SK-N-MC (cell line): ENCODE measurements around the gene SLAIN2.

Source experiments
- EZH2 ChIP-seq: fragments of 200-600 bp; sonication (generic); IDR thresholded peaks from one replicate; pipeline ENCODE4 v1.6.1; 2017; ENCODE audit warnings: antibody characterized with exemption
- FOXP2 ChIP-seq: optimal IDR thresholded peaks from 2 replicates; pipeline ENCODE3; 2011; ENCODE audit warnings: mild to moderate bottlenecking, moderate library complexity; ENCODE audit not compliant: insufficient read depth; ENCODE audit errors: extremely low read length, control extremely low read depth
- POLR2AphosphoS5 ChIP-seq: IDR thresholded peaks from 2 replicates; pipeline ENCODE4 v1.6.1; 2012; ENCODE audit warnings: mild to moderate bottlenecking, low read depth, low read length, borderline replicate concordance

DNA sequence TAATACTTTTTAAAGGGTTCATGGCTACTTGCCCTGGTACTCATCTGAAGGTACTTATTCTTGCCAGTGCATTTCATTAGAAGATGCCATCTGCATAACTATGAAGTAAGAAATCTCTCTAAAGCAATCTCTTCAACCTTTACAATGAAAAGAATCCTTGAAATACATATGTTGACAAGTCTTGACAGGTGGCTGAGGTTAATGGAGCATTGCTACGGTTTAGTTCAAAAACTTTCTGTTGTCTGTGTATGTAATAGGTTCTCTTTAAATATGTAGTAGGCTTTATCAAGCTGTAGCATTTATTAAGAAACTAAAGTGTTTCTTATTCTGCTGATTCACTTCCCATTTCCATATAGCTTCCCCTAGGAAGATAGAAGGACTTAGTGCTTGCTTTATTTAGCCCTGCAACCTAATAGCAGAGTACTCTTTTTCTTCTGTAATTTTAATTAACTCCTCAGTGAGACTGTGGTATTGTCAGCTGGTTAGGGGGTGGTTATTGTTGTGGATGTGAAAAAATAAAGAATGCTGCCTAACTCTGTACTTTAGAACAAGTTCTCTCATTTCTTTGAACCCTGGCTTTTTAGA is 39.3 kb downstream of the SLAIN2 start:
- TF ChIP-seq EZH2 (no peak), POLR2AphosphoS5 (no peak), FOXP2 (no peak)
